NCI-H2029 treated with DMSO at 0.1 percent for 48 hours (cell line): ENCODE data around the gene TAS2R40.
"Not testable (repeated sequence)": the region's sequence is repeated elsewhere in the genome, so short reads cannot be mapped to it uniquely, and the experiment has no call there.

Experiments used
- DNase-seq: peaks from one replicate; lab custom pipeline; 2025; lab: John Stamatoyannopoulos, UW

TAS2R40 gene

GRCh38 chr7:143221737-143222136 is at the start of gene TAS2R40:
TAS2R40 (plus strand) TSS chr7:143222037; CDS start chr7:143222079, 42 bp downstream.
- DNase-seq = no peak

GRCh38 chr7:143172354-143172753 is 49.5 kb upstream of the TAS2R40 start:
- peak; percentile 80 for DNase-seq

- DNase-seq = no peak
Measured at GRCh38 chr7:143176128-143176527, 45.7 kb upstream of the TAS2R40 start.

- DNase-seq = no peak
Measured at GRCh38 chr7:143177374-143178119, 44.3 kb upstream of the TAS2R40 start.

- not testable (repeated sequence) for DNase-seq
Measured at GRCh38 chr7:143180771-143181170, 41.1 kb upstream of the TAS2R40 start.

- no peak for DNase-seq
Measured at GRCh38 chr7:143181349-143181748, 40.5 kb upstream of the TAS2R40 start.

GRCh38 chr7:143183024-143183423 is 38.8 kb upstream of the TAS2R40 start, which contains the start of gene TAS2R39:
TAS2R39 (plus strand) TSS chr7:143183419; CDS start chr7:143183419, 0 bp downstream.
- DNase-seq = no peak

- DNase-seq = no peak
Measured at GRCh38 chr7:143185551-143185950, 36.3 kb upstream of the TAS2R40 start.

- DNase-seq = no peak
Measured at GRCh38 chr7:143188994-143189393, 32.8 kb upstream of the TAS2R40 start.

- no peak for DNase-seq
Measured at GRCh38 chr7:143193880-143194279, 28.0 kb upstream of the TAS2R40 start.

GRCh38 chr7:143199040-143199439 is 22.8 kb upstream of the TAS2R40 start:
- no peak for DNase-seq

- no peak for DNase-seq
Measured at GRCh38 chr7:143202161-143202560, 19.7 kb upstream of the TAS2R40 start.

GRCh38 chr7:143203386-143203785 is 18.5 kb upstream of the TAS2R40 start:
- no peak for DNase-seq

- no peak for DNase-seq
Measured at GRCh38 chr7:143205560-143206293, 16.1 kb upstream of the TAS2R40 start.

GRCh38 chr7:143210541-143210940 is 11.3 kb upstream of the TAS2R40 start:
- DNase-seq = no peak

- not testable (repeated sequence) for DNase-seq
Measured at GRCh38 chr7:143213478-143213877, 8.4 kb upstream of the TAS2R40 start.

GRCh38 chr7:143214789-143215679 is 6.8 kb upstream of the TAS2R40 start:
- DNase-seq = peak; percentile 93

GRCh38 chr7:143216151-143216550 is 5.7 kb upstream of the TAS2R40 start:
- no peak for DNase-seq

GRCh38 chr7:143216686-143217085 is 5.2 kb upstream of the TAS2R40 start:
- DNase-seq = no peak

- DNase-seq = no peak
Measured at GRCh38 chr7:143217806-143218205, 4.0 kb upstream of the TAS2R40 start.

GRCh38 chr7:143221286-143221685 is 551 bp upstream of the TAS2R40 start:
- DNase-seq = no peak

GRCh38 chr7:143222782-143223181 is 945 bp downstream of the TAS2R40 start:
- DNase-seq = no peak
